ENCODE measurements around the gene GTF2A2. TPM values are rescaled to one million over a fixed set of nuclear protein-coding genes. Genes with fewer than 3 reads are reported as not detected.

The GTF2A2 gene
- total RNA-seq, 4 donors from 2014 or later, result 18.7 to 35.7 (median 28.2) TPM

DNA sequence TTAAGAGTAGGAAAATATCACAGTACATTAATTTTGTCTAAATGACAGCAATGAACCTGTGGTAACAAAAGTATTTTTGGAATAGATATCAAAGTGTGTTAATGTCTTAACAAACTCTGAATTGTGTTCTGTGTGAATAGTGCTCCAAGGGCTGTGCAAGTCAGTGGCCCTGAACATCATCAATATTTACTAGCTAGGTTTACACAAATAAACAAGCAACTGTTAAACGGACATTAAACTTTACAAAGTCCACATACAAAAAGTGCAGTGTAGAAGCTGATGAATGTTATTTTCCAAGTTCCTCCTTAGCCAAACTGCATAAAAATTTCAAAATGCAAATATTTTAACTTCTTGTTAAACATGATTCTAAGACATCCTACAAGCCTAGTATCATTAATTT, 2.1 kb upstream of the GTF2A2 start:
- H3K4me1 ChIP-seq, result peaks cover 5 to 26% (median 9%) of the 10 kb centered on the region in 3 donors
- peaks cover 0 to 47% (median 7%) of the 10 kb centered on the region in 3 donors for H3K36me3 ChIP-seq
- no peak overlapping the region for H3K27ac ChIP-seq
- no peak for DNase-seq
- WGBS, 2 donors, result 52 to 67% methylated on average over 1 of the region's 1 CpG
- no peak overlapping the region for H3K4me3 ChIP-seq
- H3K9me3 ChIP-seq, result no peaks in the 10 kb centered on the region
- H3K27me3 ChIP-seq, result no peaks in the 10 kb centered on the region
- TF ChIP-seq POLR2A (IDR thresholded peaks at IDR 0.05), result no peak
- TF ChIP-seq, protein P1, sequence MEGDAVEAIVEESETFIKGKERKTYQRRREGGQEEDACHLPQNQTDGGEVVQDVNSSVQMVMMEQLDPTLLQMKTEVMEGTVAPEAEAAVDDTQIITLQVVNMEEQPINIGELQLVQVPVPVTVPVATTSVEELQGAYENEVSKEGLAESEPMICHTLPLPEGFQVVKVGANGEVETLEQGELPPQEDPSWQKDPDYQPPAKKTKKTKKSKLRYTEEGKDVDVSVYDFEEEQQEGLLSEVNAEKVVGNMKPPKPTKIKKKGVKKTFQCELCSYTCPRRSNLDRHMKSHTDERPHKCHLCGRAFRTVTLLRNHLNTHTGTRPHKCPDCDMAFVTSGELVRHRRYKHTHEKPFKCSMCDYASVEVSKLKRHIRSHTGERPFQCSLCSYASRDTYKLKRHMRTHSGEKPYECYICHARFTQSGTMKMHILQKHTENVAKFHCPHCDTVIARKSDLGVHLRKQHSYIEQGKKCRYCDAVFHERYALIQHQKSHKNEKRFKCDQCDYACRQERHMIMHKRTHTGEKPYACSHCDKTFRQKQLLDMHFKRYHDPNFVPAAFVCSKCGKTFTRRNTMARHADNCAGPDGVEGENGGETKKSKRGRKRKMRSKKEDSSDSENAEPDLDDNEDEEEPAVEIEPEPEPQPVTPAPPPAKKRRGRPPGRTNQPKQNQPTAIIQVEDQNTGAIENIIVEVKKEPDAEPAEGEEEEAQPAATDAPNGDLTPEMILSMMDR (IDR thresholded peaks at IDR 0.05), result no peak
- intact Hi-C loops (cut with DNase I), result no loop called here

- H3K9me3 ChIP-seq, result no peaks in the 10 kb centered on the region
- peaks cover 0 to 44% (median 0%) of the 10 kb centered on the region in 3 donors for H3K36me3 ChIP-seq
- no peak for TF ChIP-seq POLR2A (IDR thresholded peaks at IDR 0.05)
- TF ChIP-seq, protein P1 (IDR thresholded peaks at IDR 0.05), result no peak
- H3K27ac ChIP-seq, result peak overlapping the region; percentile 87 to 92 (median 90)
- 30 to 31% methylated on average over 23 of the region's 23 CpGs for WGBS, 2 donors
- intact Hi-C loops (cut with DNase I), result no loop called here
- H3K4me3 ChIP-seq, result peak overlapping the region; percentile 82 to 96 (median 89)
- DNase-seq, result no peak
- peaks cover 5 to 26% (median 9%) of the 10 kb centered on the region in 3 donors for H3K4me1 ChIP-seq
- H3K27me3 ChIP-seq, result no peaks in the 10 kb centered on the region
Observed at GRCh38 chr15:59657635-59658125, 365 bp upstream of the GTF2A2 start.

- Histone ChIP-seq H3K9me3 (no peaks in the 10 kb centered on the region), H3K27ac (no peak overlapping the region), H3K27me3 (no peaks in the 10 kb centered on the region), H3K4me1 (peaks cover 5 to 26% (median 9%) of the 10 kb centered on the region in 3 donors), H3K4me3 (no peak overlapping the region), H3K36me3 (peaks cover 0 to 48% (median 4%) of the 10 kb centered on the region in 3 donors)
- no peak for DNase-seq
- TF ChIP-seq, protein P1 (IDR thresholded peaks at IDR 0.05), result no peak
- no peak for TF ChIP-seq POLR2A (IDR thresholded peaks at IDR 0.05)
- intact Hi-C loops (cut with DNase I), result no loop called here
- 92 to 94% methylated on average over 1 of the region's 1 CpG for WGBS, 2 donors
Observed at GRCh38 chr15:59654046-59654445, 3.3 kb downstream of the GTF2A2 start.

DNA sequence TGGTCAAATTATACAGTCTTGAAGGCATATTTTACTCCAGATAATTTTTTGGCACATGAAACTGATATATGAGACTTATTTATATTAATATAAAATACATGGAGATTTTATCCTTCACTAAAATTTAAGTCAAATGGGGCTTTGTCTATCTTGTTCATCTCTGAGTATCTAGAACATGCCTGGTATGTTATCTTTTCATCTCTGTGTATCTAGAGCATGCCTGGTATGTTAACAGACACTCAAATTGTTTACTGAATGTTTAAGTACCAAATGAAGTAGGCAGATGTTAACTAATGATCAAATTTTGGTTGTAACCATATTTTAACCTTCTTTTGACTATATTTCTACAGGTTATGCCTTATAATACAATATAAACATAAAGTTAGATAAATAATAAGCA, 7.7 kb downstream of the GTF2A2 start:
- no peak for DNase-seq
- Histone ChIP-seq H3K9me3 (no peaks in the 10 kb centered on the region), H3K27ac (no peak overlapping the region), H3K4me3 (no peak overlapping the region), H3K27me3 (no peaks in the 10 kb centered on the region), H3K36me3 (peaks cover 0 to 89% (median 4%) of the 10 kb centered on the region in 3 donors), H3K4me1 (no peaks in the 10 kb centered on the region)
- TF ChIP-seq, protein P1 (IDR thresholded peaks at IDR 0.05), result no peak
- no peak for TF ChIP-seq POLR2A (IDR thresholded peaks at IDR 0.05)
- intact Hi-C loops (cut with DNase I), result no loop called here

DNA sequence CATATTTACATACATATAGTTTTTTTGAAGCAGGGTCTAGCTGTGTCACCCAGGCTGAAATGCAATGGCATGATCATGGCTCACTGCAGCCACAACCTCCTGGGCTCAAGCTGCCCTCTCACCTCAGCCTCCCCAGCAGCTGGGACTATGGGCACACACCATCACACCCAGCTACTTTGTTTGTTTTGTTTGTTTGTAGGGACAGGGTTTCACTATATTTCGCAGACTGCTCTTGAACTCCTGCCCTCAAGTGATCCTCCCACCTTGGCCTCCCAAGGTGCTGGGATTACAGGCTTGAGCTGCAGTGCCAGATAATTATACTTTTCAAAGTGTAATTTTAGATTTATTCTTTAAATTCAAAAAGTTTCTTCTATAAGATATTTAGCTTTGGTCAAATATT, 10.2 kb downstream of the GTF2A2 start:
- H3K27me3 ChIP-seq, result no peaks in the 10 kb centered on the region
- no peak for DNase-seq
- no peaks in the 10 kb centered on the region for H3K4me1 ChIP-seq
- 93 to 94% methylated on average over 1 of the region's 1 CpG for WGBS, 2 donors
- H3K9me3 ChIP-seq, result no peaks in the 10 kb centered on the region
- no peak overlapping the region for H3K4me3 ChIP-seq
- TF ChIP-seq, protein P1 (IDR thresholded peaks at IDR 0.05), result no peak
- no peak for TF ChIP-seq POLR2A (IDR thresholded peaks at IDR 0.05)
- no peak overlapping the region for H3K27ac ChIP-seq
- H3K36me3 ChIP-seq, result peaks cover 0 to 83% (median 4%) of the 10 kb centered on the region in 3 donors
- intact Hi-C loops (cut with DNase I), result no loop called here
